Measurements from ENCODE around the gene REXO1.

The REXO1 gene

GRCh38 chr19:1767464-1767933 lies 80.8 kb downstream of the REXO1 start (continued):
- 0 out of 2 replicates have a peak, but pooled peaks have one; percentile 25 for TF ChIP-seq ZNF692 (tag by site-specific recombination; IDR thresholded peaks at IDR 0.05)
- no peak for TF ChIP-seq ZNF37A (tag by site-specific recombination; IDR thresholded peaks at IDR 0.05)
- TF ChIP-seq ZNF391 (tag by site-specific recombination; IDR thresholded peaks at IDR 0.05; ENCODE audit: borderline replicate concordance, low read depth) = 0 out of 2 replicates have a peak, but pooled peaks have one; percentile 32
- peak; percentile 61; the same call in 1 of the 2 replicates for TF ChIP-seq KLF17 (tag by site-specific recombination; IDR thresholded peaks at IDR 0.05)
- peak; percentile 74 for TF ChIP-seq ZNF654 (tag by site-specific recombination; IDR thresholded peaks at IDR 0.05; ENCODE audit: low read depth)
- TF ChIP-seq SP3 (tag by site-specific recombination; IDR thresholded peaks at IDR 0.05) = peak; percentile 52
- TF ChIP-seq ZNF341 (tag by site-specific recombination; IDR thresholded peaks at IDR 0.05; ENCODE audit: low read depth) = no peak
- TF ChIP-seq PATZ1 (tag by site-specific recombination; IDR thresholded peaks at IDR 0.05) = peak; percentile 88
- no peak for TF ChIP-seq TSHZ1 (tag by site-specific recombination; IDR thresholded peaks at IDR 0.05; ENCODE audit: borderline replicate concordance)
- peak; percentile 21; the same call in 1 of the 2 replicates for TF ChIP-seq ZBTB7A (tag by site-specific recombination; IDR thresholded peaks at IDR 0.05; ENCODE audit: low read depth)
- TF ChIP-seq ZNF660 (tag by site-specific recombination; IDR thresholded peaks at IDR 0.05) = 0 out of 2 replicates have a peak, but pooled peaks have one; percentile 60

GRCh38 chr19:1766800-1767352 lies 81.4 kb downstream of the REXO1 start:
- ChIA-PET CTCF (interaction anchor here (0.6 to 6.3 kb wide), 19 partner anchors 8 to 220 kb away, joined by 3 to 68 read pairs (median 4); no protein-coding TSS in a partner anchor), POLR2A (no interaction called here)
- Histone ChIP-seq H3K36me3 (ENCODE audit: control insufficient read depth in 2 of 2, insufficient read depth in 1 of 2, low read length in 2 of 2) (no peaks in the 10 kb centered on the region), H3K4me3 (ENCODE audit: low read depth, low read length) (no peak overlapping the region), H3K4me1 (ENCODE audit: control insufficient read depth, insufficient read depth, low read length) (no peaks in the 10 kb centered on the region), H3K27ac (ENCODE audit: extremely low read depth, low read depth, low read length) (no peak overlapping the region), H3K9me3 (ENCODE audit: control insufficient read depth, insufficient read depth, low read depth, low read length) (no peaks in the 10 kb centered on the region)
- no peak for TF ChIP-seq ZNF2 (tag by site-specific recombination; IDR thresholded peaks at IDR 0.05)
- no peak for TF ChIP-seq ZNF157 (tag by site-specific recombination; IDR thresholded peaks at IDR 0.05)
- TF ChIP-seq ZBTB26 (tag by site-specific recombination; optimal IDR thresholded peaks at IDR 0.05) = no peak
- TF ChIP-seq HOXA7 (CRISPR knock-in tag; IDR thresholded peaks at IDR 0.05; ENCODE audit: borderline replicate concordance) = no peak
- no peak for TF ChIP-seq ZNF391 (tag by site-specific recombination; IDR thresholded peaks at IDR 0.05; ENCODE audit: borderline replicate concordance, low read depth)
- no peak for TF ChIP-seq ZIC2 (tag by site-specific recombination; IDR thresholded peaks at IDR 0.05)
- no peak for TF ChIP-seq ZNF549 (tag by site-specific recombination; IDR thresholded peaks at IDR 0.05)
- no peak for TF ChIP-seq ZNF138 (tag by site-specific recombination; IDR thresholded peaks at IDR 0.05; ENCODE audit: borderline replicate concordance)
- TF ChIP-seq ZNF677 (tag by site-specific recombination; IDR thresholded peaks at IDR 0.05) = no peak
- peak; percentile 95 for TF ChIP-seq ZFP3 (tag by site-specific recombination; IDR thresholded peaks at IDR 0.05; ENCODE audit: low read depth)
- TF ChIP-seq ZFP41 (tag by site-specific recombination; IDR thresholded peaks at IDR 0.05; ENCODE audit: borderline replicate concordance) = no peak
- peak; percentile 39; the same call in 1 of the 2 replicates for TF ChIP-seq GLIS1 (tag by site-specific recombination; IDR thresholded peaks at IDR 0.05)
- TF ChIP-seq ZNF529 (tag by site-specific recombination; IDR thresholded peaks at IDR 0.05; ENCODE audit: insufficient replicate concordance) = no peak
- no peak for TF ChIP-seq ZNF148 (tag by site-specific recombination; IDR thresholded peaks at IDR 0.05; ENCODE audit: borderline replicate concordance)

All from HEK293 (cell line).